HCT116 (cell line): ENCODE results near the gene SEC24D.
"Not testable (repeated sequence)": the region's sequence is repeated elsewhere in the genome, so short reads cannot be mapped to it uniquely, and the experiment has no call there.

Experiments
- EZH2phosphoT487 ChIP-seq: fragments of 200-600 bp; IDR thresholded peaks from 2 replicates; pipeline ENCODE4 v1.6.1; 2018; ENCODE audit warnings: antibody characterized with exemption, borderline replicate concordance
- JUND ChIP-seq: IDR thresholded peaks from 2 replicates; pipeline ENCODE4 v1.6.1; 2012
- POLR2A ChIP-seq: IDR thresholded peaks from 2 replicates; pipeline ENCODE4 v1.7.0; 2011; ENCODE audit warnings: borderline replicate concordance; ENCODE audit not compliant: insufficient read depth, insufficient read length; ENCODE audit errors: extremely low read depth
- POLR2AphosphoS5 ChIP-seq: IDR thresholded peaks from 2 replicates; pipeline ENCODE4 v1.6.1; 2011; ENCODE audit warnings: mild to moderate bottlenecking, low read depth, low read length, moderate library complexity
- TF ChIP-seq, protein P1 (sequence below), 3 experiments: fragments of 200-600 bp in 1 of 3; sonication (generic) in 1 of 3; IDR thresholded peaks in 2 of 3; conservative IDR thresholded peaks in 1 of 3; 2 replicates each; pipeline ENCODE4 v1.5.1; 2012 to 2017; ENCODE audit warnings: low read depth in 2 of 3, low read length in 2 of 3, antibody characterized with exemption in 1 of 3, borderline replicate concordance in 1 of 3, control low read depth in 1 of 3, mild to moderate bottlenecking in 1 of 3, mixed read lengths in 1 of 3, mixed run types in 1 of 3, moderate library complexity in 1 of 3; ENCODE audit not compliant: insufficient read depth in 1 of 3
- TF ChIP-seq, protein P2 (sequence below): IDR thresholded peaks from 2 replicates; pipeline ENCODE4 v1.6.1; 2012

DNA sequence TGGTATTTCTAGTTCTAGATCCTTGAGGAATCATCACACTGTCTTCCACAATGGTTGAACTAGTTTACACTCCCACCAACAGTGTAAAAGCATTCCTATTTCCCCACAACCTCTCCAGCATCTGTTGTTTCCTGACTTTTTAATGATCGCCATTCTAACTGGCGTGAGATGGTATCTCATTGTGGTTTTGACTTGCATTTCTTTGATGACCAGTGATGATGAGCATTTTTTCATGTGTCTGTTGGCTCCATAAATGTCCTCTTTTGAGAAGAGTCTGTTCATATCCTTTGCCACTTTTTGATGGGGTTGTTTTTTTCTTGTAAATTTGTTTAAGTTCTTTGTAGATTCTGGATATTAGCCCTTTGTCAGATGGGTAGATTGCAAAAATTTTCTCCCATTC, 58.3 kb downstream of the SEC24D start:
- TF ChIP-seq, protein P1, sequence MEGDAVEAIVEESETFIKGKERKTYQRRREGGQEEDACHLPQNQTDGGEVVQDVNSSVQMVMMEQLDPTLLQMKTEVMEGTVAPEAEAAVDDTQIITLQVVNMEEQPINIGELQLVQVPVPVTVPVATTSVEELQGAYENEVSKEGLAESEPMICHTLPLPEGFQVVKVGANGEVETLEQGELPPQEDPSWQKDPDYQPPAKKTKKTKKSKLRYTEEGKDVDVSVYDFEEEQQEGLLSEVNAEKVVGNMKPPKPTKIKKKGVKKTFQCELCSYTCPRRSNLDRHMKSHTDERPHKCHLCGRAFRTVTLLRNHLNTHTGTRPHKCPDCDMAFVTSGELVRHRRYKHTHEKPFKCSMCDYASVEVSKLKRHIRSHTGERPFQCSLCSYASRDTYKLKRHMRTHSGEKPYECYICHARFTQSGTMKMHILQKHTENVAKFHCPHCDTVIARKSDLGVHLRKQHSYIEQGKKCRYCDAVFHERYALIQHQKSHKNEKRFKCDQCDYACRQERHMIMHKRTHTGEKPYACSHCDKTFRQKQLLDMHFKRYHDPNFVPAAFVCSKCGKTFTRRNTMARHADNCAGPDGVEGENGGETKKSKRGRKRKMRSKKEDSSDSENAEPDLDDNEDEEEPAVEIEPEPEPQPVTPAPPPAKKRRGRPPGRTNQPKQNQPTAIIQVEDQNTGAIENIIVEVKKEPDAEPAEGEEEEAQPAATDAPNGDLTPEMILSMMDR (IDR thresholded peaks at IDR 0.05 in 2 of 3, conservative IDR thresholded peaks at IDR 0.05 in 1 of 3; ENCODE audit: borderline replicate concordance in 1 of 3, insufficient read depth in 1 of 3, low read depth in 2 of 3, low read length in 2 of 3) = not testable (repeated sequence)
- TF ChIP-seq POLR2AphosphoS5, POLR2A, JUND, EZH2phosphoT487: not testable (repeated sequence)
- TF ChIP-seq, protein P2, sequence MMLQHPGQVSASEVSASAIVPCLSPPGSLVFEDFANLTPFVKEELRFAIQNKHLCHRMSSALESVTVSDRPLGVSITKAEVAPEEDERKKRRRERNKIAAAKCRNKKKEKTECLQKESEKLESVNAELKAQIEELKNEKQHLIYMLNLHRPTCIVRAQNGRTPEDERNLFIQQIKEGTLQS = not testable (repeated sequence)
